ENCODE measurements around the gene CD36.

The CD36 gene

DNA sequence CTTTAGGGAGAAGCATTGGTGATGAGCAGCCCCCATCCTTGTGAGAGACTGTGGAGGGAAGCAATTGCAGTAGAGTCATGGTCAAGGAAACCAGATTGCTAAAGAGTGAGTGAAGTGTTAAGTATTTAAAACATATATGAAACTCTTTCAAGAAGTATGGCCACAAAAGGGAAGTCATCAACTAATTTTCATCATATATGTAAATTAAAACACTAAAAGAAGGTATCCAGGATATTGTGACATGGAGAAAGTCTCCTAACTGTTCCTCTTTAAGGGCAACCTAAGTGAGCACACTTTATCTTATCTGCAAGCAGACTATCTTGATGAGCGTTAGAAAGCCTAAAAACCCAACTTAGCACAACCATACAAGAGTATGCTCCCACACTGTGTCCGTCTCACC, 69.7 kb downstream of the CD36 start:
- no peak for DNase-seq

DNA sequence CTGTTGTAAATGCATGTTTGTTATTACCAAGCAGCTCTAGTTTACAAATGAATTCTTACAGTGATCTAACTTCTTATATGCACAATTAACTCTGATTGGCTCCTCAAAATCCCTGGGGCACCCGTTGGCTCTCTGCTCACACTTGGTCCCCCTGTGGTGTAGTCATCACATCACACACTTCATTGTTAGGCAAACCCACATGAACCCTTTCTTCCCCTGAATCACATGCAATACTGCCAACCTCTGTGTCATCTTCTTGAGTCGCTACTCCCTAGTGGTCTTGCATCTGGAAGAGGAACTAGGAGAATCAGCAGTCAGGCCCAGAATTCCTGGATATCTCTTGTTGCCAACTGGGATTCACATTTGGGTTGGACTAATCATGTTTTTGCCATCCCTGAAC, 73.1 kb downstream of the CD36 start:
- DNase-seq, result no peak

DNA sequence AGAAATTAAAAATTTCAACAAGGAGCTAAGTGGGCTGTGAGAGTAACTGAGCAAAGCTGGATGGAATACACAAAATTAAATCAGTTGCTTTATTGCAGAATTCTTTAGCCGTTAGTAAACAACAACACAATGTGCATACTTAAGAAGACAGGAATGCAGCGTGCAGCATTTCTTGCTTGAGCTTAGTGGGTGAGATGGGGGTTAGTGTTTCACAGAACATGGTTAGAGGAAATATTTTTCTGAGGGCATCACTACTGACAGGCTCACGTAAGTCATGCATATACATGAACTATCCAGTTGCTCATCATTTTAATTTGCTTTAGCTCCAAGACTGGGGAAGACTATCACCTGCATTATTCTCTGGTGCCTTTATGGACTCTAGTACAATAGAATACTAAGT, 80.8 kb downstream of the CD36 start:
- DNase-seq, result no peak

DNA sequence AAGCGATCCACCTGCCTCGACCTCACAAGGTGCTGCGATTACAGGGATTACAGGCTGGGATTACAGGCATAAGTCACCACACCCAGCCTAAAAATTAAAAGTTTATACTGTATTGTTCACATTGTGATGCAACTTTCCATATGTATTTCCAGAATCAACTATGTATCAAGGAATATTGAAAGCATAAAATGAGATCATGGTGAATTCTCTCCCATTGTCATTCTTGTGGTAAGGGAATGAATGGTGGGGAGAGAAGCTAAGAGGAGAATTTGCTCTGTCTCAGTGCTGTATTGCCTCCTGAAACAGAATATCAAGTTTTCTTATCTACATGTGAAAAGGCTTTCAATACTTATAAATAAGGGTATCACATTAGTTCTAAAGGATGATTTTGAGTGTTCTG, 81.7 kb downstream of the CD36 start:
- DNase-seq, result no peak

DNA sequence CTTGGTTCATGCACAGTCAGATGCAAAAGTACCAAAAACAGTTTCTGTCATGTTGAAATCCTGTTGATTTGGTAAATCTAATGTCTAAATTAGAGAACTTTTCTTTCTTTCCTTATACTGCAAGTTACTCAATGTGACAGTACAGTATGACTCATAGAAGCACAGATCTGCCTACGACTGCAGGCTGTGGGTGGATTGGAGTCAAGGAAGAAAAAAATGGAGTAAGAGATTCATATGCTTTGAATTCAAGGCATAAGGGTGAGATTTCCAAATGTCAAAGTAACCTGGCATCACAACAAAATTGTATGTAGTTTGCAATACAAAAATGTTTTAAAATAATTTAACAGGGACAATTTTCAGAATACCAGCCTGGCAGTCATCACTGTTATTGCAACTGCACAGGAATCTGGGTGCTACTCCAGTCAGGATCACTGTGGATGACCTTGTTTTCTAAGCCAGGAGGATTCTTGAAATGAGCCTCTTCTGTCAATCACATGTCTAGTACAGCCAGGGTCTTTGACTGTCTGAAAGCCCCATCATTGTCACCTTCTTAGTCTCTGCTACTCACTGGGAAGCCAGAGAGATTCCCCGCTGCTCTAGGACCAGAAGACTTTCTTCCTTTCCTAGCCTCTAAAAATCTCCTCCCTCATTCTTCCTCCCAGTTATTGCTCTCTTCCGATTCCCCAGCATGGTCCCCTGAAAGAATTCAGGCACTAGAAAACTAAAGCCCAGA, 83.6 kb downstream of the CD36 start:
- no peak for DNase-seq

DNA sequence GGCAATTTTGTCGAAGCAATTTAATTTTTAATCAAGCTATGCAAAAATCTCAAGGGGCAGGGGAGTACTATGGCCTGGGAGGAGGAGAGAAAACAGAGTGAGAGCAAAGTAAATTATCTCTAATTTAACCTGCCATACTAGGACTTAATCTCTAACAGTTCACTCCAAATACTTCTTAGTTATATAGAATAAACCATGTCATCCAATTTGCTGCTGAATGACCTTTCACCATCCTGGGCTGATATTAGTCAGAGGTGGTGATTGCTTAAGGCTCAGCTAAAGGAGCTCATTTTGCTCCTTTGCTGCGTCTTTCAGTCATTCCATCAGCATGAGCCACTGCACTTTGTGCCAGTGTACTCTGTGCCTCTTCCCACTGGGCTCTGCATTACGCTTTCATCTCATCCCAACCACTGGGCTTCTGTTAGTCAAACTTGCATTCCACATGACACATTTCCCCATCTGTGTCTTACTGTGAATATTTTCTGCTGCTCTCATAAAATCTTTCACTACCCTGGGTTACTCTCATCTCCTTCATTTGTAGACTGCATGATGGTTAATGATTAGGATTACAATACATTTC, 84.3 kb downstream of the CD36 start:
- DNase-seq, result no peak

DNA sequence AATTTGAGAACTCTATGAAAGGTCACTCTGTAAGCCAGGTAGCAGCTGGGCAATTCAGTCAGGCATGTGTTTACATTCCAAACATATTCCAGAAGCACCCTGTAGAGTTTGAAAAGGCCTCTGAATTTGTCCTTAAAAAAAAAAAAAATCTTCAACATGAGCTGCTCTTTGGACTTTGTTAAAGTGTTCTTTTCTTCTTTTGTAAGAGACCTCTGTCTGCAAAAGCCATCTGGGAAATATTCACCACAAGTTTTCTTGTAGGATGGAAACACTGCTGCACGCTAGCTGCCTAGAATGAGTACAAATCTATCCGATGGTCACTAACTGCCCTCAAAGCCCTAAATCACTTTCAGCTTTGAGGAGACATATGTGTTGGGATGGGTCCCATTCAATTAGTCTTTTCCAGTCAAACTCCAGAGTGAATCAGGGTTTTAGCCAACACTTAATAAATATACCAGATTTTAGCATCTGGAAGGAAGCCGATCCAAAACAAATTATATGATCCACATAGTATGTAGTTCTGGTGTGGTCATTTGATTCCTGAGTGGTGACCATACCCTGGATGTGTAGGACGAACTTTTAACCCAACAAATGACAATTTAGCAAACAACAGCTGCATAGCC, 85.9 kb downstream of the CD36 start:
- DNase-seq, result no peak

DNA sequence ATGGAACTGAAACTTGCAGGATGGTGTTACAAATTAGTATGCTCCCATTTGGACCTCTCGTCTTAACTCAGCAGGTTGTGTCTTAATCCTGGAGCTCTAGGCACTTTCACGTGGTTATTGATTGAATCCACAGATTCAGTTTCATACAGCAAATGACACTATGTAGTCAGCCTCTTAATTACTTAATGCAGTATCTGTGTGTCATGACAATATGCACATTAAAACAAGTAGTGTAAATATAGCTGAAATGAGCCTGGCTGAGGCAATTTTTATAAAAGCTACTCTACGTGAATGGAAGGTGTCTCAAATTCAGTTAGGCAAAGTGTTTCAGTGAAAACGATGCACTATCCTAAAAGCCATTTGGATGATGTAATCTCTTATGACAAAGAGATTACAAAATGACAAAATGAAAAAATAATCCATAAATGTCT, 86.8 kb downstream of the CD36 start:
- DNase-seq, result no peak
